Non-pigmented ciliary epithelial cell (primary cell): ENCODE measurements around the gene MCC.

Experiments
- DNase-seq: peaks from one replicate; pipeline ENCODE4 v3.0.0-alpha.2; 2010; ENCODE audit warnings: low read depth

Gene MCC

GRCh38 chr5:113270086-113270485, 218.2 kb downstream of the MCC start:
- DNase-seq: no peak

- DNase-seq: no peak
Observed at GRCh38 chr5:113269023-113269997, 218.9 kb downstream of the MCC start.

GRCh38 chr5:113268232-113268631, 220.0 kb downstream of the MCC start:
- DNase-seq: no peak

GRCh38 chr5:113267361-113267900, 220.8 kb downstream of the MCC start:
- no peak for DNase-seq

GRCh38 chr5:113266913-113267227, 221.4 kb downstream of the MCC start:
- DNase-seq: no peak

- no peak for DNase-seq
Observed at GRCh38 chr5:113266227-113266912, 221.9 kb downstream of the MCC start.

GRCh38 chr5:113265190-113265589, 223.1 kb downstream of the MCC start:
- no peak for DNase-seq

- DNase-seq: peak; percentile 37
Observed at GRCh38 chr5:113264046-113264445, 224.2 kb downstream of the MCC start.

GRCh38 chr5:113263545-113263944, 224.7 kb downstream of the MCC start:
- DNase-seq: no peak

- no peak for DNase-seq
Observed at GRCh38 chr5:113262674-113263073, 225.6 kb downstream of the MCC start.

- DNase-seq: no peak
Observed at GRCh38 chr5:113259034-113259433, 229.2 kb downstream of the MCC start.

GRCh38 chr5:113257545-113257944, 230.7 kb downstream of the MCC start:
- no peak for DNase-seq

GRCh38 chr5:113256671-113257452, 231.4 kb downstream of the MCC start:
- no peak for DNase-seq

GRCh38 chr5:113255579-113256386, 232.5 kb downstream of the MCC start:
- DNase-seq: no peak

GRCh38 chr5:113255105-113255504, 233.1 kb downstream of the MCC start:
- no peak for DNase-seq

- DNase-seq: no peak
Observed at GRCh38 chr5:113253037-113253436, 235.2 kb downstream of the MCC start.

GRCh38 chr5:113252066-113252465, 236.2 kb downstream of the MCC start:
- no peak for DNase-seq

GRCh38 chr5:113250341-113250953, 237.8 kb downstream of the MCC start:
- peak; percentile 78 for DNase-seq

- no peak for DNase-seq
Observed at GRCh38 chr5:113249206-113249605, 239.0 kb downstream of the MCC start.

GRCh38 chr5:113246361-113246870, 241.8 kb downstream of the MCC start:
- no peak for DNase-seq
